ENCODE data around the gene CHCHD5.
"Not testable (repeated sequence)": the region's sequence is repeated elsewhere in the genome, so short reads cannot be mapped to it uniquely, and the experiment has no call there.

CHCHD5 gene

GRCh38 chr2:112584134-112584890, at the start of gene CHCHD5:
Gene CHCHD5 (plus strand): TSS chr2:112584609. CDS start chr2:112584648, 39 bp downstream.
- peak; percentile 65 to 98 (median 93) for DNase-seq

GRCh38 chr2:112534826-112535225, 49.6 kb upstream of the CHCHD5 start:
- no peak for DNase-seq

- DNase-seq, result not testable (repeated sequence)
These were observed 47.7 kb upstream of the CHCHD5 start for GRCh38 chr2:112536665-112537064.

GRCh38 chr2:112539306-112539705, 45.1 kb upstream of the CHCHD5 start:
- no peak for DNase-seq

- DNase-seq, result no peak
These were observed 43.5 kb upstream of the CHCHD5 start for GRCh38 chr2:112540906-112541305.

GRCh38 chr2:112541315-112542122, 42.9 kb upstream of the CHCHD5 start:
- DNase-seq, result peak in 41 of 51 donors; percentile 7 to 97 (median 84)

GRCh38 chr2:112542123-112542983, 42.1 kb upstream of the CHCHD5 start, which contains the start of gene POLR1B:
Gene POLR1B (plus strand): TSS chr2:112542465. CDS start chr2:112542495, 30 bp downstream.
- DNase-seq, result peak in 50 of 51 donors; percentile 63 to 97 (median 89)

GRCh38 chr2:112542984-112543661, 41.3 kb upstream of the CHCHD5 start:
- no peak for DNase-seq

- DNase-seq, result no peak
These were observed 37.1 kb upstream of the CHCHD5 start for GRCh38 chr2:112547333-112547732.

GRCh38 chr2:112548980-112549379, 35.4 kb upstream of the CHCHD5 start:
- no peak for DNase-seq

GRCh38 chr2:112566104-112566503, 18.3 kb upstream of the CHCHD5 start:
- DNase-seq, result no peak

- not testable (repeated sequence) for DNase-seq
These were observed 17.9 kb upstream of the CHCHD5 start for GRCh38 chr2:112566508-112566907.

GRCh38 chr2:112572005-112572404, 12.4 kb upstream of the CHCHD5 start:
- no peak for DNase-seq

GRCh38 chr2:112577756-112578155, 6.7 kb upstream of the CHCHD5 start:
- DNase-seq, result no peak

- DNase-seq, result no peak
These were observed 5.2 kb upstream of the CHCHD5 start for GRCh38 chr2:112579241-112579640.

GRCh38 chr2:112580084-112580483, 4.3 kb upstream of the CHCHD5 start:
- no peak for DNase-seq

- peak in 5 of 51 donors; percentile 2 to 28 (median 7) for DNase-seq
These were observed 2.1 kb upstream of the CHCHD5 start for GRCh38 chr2:112582314-112582746.

GRCh38 chr2:112583497-112584133, 794 bp upstream of the CHCHD5 start:
- peak in 3 of 51 donors; percentile 44 to 68 (median 49) for DNase-seq

- DNase-seq, result peak in 1 of 51 donors; percentile 44
These were observed 462 bp downstream of the CHCHD5 start for GRCh38 chr2:112584891-112585250.

- DNase-seq, result no peak
These were observed 991 bp downstream of the CHCHD5 start for GRCh38 chr2:112585400-112585799.

All from hypothalamus (tissue), 51 donors.